Choroid plexus epithelial cell (primary cell): Measurements from ENCODE around the gene DDIT3.

Experiments used
- DNase-seq: peaks from one replicate; pipeline ENCODE4 v3.0.0-alpha.2; 2010; ENCODE audit warnings: low read depth
- H3K4me3 ChIP-seq: 2 replicates; pipeline ENCODE4 v1.5.1; 2011; ENCODE audit warnings: low read depth, mild to moderate bottlenecking, control low read depth, low read length, moderate library complexity
- TF ChIP-seq, protein P1 (sequence below): conservative IDR thresholded peaks from 2 replicates; pipeline ENCODE4 v1.5.1; 2011; ENCODE audit warnings: low read depth, mild to moderate bottlenecking, control low read depth, inconsistent platforms, low read length, moderate library complexity

DDIT3 gene

GRCh38 chr12:57530396-57531142, 10.3 kb upstream of the DDIT3 start:
- no peak overlapping the region for H3K4me3 ChIP-seq
- DNase-seq: no peak
- TF ChIP-seq, protein P1, sequence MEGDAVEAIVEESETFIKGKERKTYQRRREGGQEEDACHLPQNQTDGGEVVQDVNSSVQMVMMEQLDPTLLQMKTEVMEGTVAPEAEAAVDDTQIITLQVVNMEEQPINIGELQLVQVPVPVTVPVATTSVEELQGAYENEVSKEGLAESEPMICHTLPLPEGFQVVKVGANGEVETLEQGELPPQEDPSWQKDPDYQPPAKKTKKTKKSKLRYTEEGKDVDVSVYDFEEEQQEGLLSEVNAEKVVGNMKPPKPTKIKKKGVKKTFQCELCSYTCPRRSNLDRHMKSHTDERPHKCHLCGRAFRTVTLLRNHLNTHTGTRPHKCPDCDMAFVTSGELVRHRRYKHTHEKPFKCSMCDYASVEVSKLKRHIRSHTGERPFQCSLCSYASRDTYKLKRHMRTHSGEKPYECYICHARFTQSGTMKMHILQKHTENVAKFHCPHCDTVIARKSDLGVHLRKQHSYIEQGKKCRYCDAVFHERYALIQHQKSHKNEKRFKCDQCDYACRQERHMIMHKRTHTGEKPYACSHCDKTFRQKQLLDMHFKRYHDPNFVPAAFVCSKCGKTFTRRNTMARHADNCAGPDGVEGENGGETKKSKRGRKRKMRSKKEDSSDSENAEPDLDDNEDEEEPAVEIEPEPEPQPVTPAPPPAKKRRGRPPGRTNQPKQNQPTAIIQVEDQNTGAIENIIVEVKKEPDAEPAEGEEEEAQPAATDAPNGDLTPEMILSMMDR: no peak

DNA sequence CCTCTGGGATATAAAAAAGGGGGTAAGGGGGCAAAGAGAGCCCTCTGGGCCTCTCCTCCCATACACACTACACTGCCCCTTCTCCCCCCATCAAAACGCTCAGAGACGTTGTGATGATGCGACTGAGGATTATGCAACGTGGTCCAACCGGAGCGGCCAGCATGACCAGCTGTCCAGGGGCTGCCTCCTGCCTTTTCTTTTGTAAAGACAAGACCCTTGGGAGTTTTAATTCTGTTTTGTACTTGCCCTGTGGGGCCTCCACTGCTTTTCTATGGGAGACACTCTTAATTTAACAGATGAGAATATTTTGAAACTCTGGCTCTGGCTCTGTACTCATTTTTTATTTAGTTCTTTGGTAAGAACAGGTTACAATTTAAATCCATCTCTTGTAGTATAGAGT, 9.5 kb upstream of the DDIT3 start:
- H3K4me3 ChIP-seq: no peak overlapping the region
- TF ChIP-seq, protein P1: no peak

DNA sequence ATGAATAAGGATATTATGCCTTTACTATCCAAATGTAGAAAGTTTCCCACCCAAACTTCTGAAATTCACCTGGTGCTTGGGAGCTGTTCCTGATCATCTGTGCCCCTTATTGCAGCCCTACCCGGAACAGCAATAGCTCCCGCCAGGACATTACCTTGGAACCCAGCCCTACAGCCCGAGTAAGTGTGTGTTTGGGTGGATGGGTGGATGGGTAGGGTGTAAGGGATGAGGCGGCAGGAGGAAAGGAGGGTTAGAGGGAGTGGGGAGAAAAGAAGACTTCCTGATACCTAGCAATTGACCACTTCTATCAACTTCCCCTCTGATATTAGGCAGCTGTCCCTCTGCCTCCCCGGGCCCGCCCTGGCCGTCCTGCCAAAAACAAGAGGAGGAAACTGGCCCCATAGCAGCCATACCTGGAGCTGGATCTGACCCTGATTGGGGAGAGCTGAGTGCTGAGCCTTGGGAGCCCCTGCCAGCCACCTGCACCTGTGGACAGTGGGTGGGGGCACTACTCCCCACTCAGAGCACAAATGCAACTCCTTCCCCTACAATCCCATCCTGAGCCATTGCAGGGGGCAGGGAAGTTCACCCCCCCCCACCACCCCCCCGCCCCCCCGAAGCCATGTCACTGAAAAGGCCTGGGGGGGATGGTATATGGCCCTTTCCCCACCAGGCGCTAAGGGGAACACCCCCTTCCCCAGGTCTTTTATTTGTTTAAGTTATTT, 8.7 kb upstream of the DDIT3 start:
- TF ChIP-seq, protein P1: no peak
- H3K4me3 ChIP-seq: no peak overlapping the region
- DNase-seq: no peak

More for the DNA sequence above, 9.5 kb upstream of the DDIT3 start:
- DNase-seq: no peak

DNA sequence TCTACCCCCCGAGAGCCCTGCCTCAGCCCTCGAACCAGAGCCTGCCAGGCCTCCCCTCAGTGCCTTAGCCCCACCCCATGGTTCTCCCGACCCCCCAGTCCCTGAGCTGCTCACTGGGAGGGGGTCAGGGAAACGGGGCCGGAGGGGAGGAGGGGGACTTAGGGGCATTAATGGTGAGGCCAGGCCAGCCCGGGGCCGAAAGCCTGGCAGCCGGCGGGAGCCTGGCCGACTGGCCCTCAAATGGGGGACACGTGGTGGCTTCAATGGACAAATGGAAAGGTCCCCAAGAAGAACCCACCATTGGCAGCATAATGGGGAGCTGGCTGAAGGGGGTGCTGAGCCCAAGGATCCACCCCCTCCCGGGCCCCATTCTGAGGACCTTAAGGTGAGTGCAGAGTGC, 7.9 kb upstream of the DDIT3 start:
- TF ChIP-seq, protein P1: no peak
- H3K4me3 ChIP-seq: no peak overlapping the region
- DNase-seq: no peak

- no peak for DNase-seq
- H3K4me3 ChIP-seq: no peak overlapping the region
- TF ChIP-seq, protein P1: no peak
Measured at GRCh38 chr12:57527184-57527583, 6.9 kb upstream of the DDIT3 start.

DNA sequence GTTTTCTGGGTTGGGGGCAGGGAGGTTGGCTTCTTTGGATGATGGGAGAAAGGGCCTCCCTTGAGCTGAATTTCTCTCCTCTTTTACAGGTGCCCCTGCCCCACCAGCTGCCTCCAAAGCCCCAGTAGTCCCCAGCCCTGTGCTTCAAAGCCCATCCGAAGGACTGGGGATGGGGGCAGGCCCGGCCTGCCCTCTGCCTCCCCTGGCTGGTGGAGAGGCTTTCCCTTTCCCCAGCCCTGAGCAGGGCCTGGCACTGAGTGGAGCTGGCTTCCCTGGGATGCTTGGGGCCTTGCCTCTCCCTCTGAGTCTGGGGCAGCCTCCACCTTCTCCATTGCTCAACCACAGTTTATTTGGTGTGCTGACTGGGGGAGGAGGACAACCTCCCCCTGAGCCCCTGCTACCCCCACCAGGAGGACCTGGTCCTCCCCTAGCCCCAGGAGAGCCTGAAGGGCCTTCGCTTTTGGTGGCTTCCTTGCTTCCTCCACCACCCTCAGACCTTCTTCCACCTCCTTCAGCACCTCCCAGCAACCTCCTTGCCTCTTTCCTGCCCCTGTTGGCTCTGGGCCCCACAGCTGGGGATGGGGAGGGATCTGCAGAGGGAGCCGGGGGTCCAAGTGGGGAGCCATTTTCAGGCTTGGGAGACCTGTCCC, 6.3 kb upstream of the DDIT3 start:
- no peak overlapping the region for H3K4me3 ChIP-seq
- TF ChIP-seq, protein P1: no peak
- no peak for DNase-seq
